Peyer's patch (tissue), 4 donors: Measurements from ENCODE around the gene OTUD5.

Source experiments
- POLR2A ChIP-seq, 2 donors: fragments of 450-650 bp; IDR thresholded peaks; one replicate each; pipeline ENCODE4 v1.5.1; 2017; ENCODE audit warnings: antibody characterized with exemption in 2 of 2, mild to moderate bottlenecking in 2 of 2, moderate library complexity in 2 of 2
- TF ChIP-seq, protein P1 (sequence below), 6 experiments: fragments of 450-650 bp in 4 of 6; fragments of 200-600 bp in 2 of 6; sonication (generic) in 1 of 6; IDR thresholded peaks; one replicate each; pipeline ENCODE4 v1.5.1; 2017 to 2019; ENCODE audit warnings: antibody characterized with exemption in 6 of 6, mild to moderate bottlenecking in 3 of 6, moderate library complexity in 1 of 6

DNA sequence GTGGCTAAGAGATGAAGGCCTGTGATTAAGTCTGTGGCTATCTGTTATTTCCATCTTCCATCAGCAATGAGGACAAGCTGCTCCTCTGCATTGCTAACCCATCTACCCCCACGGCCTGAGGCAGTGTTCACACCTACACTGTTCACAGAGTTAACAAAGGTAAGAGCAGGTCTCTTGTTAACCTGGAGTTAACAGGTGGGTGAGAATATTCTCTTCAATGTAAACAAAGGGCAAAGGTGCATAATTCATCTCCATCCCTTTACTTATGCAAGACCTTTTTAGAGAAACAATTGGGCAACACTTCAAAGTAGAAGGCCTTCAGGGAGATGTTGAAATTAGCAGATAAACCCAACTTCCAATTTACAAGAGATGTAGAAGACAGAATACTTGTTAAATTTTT lies 48.8 kb downstream of the OTUD5 start:
- TF ChIP-seq, protein P1, sequence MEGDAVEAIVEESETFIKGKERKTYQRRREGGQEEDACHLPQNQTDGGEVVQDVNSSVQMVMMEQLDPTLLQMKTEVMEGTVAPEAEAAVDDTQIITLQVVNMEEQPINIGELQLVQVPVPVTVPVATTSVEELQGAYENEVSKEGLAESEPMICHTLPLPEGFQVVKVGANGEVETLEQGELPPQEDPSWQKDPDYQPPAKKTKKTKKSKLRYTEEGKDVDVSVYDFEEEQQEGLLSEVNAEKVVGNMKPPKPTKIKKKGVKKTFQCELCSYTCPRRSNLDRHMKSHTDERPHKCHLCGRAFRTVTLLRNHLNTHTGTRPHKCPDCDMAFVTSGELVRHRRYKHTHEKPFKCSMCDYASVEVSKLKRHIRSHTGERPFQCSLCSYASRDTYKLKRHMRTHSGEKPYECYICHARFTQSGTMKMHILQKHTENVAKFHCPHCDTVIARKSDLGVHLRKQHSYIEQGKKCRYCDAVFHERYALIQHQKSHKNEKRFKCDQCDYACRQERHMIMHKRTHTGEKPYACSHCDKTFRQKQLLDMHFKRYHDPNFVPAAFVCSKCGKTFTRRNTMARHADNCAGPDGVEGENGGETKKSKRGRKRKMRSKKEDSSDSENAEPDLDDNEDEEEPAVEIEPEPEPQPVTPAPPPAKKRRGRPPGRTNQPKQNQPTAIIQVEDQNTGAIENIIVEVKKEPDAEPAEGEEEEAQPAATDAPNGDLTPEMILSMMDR (IDR thresholded peaks at IDR 0.05): no peak
- TF ChIP-seq POLR2A (IDR thresholded peaks at IDR 0.05): no peak
